Fibroblast of lung (primary cell): ENCODE measurements around the gene MMP3.

Experiments used
- EZH2 ChIP-seq: IDR thresholded peaks from 2 replicates; pipeline ENCODE4 v1.5.1; 2012; ENCODE audit warnings: low read length, control low read depth, mild to moderate bottlenecking; ENCODE audit errors: missing control alignments
- TF ChIP-seq, protein P1 (sequence below), 2 donors: IDR thresholded peaks in 1 of 2; conservative IDR thresholded peaks in 1 of 2; 1 replicate in 1 of 2; 2 replicates in 1 of 2; pipeline ENCODE4 v1.5.1; 2011 to 2012; ENCODE audit warnings: low read length in 2 of 2, control low read depth in 1 of 2, inconsistent platforms in 1 of 2, low read depth in 1 of 2, mild to moderate bottlenecking in 1 of 2

DNA sequence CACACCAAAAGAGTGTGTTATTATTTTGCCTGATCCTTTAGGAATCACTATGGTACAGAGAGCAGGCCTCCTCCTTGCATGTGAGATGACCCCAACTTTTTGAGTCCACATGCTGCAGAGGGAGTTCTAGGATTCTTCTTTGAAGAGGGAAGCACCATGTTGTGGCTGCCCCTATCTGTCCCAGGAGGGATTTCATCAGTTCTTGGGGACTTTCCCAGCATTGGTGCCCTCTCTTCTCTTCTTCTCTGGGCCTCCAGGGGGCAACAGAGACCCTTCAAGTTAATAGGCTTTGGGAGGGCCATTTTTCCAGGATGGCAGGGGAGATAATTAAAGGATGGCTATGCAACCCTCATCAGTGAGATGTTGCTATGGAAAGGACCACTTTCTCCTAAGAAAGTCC lies 49.0 kb downstream of the MMP3 start:
- TF ChIP-seq, protein P1, sequence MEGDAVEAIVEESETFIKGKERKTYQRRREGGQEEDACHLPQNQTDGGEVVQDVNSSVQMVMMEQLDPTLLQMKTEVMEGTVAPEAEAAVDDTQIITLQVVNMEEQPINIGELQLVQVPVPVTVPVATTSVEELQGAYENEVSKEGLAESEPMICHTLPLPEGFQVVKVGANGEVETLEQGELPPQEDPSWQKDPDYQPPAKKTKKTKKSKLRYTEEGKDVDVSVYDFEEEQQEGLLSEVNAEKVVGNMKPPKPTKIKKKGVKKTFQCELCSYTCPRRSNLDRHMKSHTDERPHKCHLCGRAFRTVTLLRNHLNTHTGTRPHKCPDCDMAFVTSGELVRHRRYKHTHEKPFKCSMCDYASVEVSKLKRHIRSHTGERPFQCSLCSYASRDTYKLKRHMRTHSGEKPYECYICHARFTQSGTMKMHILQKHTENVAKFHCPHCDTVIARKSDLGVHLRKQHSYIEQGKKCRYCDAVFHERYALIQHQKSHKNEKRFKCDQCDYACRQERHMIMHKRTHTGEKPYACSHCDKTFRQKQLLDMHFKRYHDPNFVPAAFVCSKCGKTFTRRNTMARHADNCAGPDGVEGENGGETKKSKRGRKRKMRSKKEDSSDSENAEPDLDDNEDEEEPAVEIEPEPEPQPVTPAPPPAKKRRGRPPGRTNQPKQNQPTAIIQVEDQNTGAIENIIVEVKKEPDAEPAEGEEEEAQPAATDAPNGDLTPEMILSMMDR (conservative IDR thresholded peaks at IDR 0.05 in 1 of 2, IDR thresholded peaks at IDR 0.05 in 1 of 2; ENCODE audit: low read depth in 1 of 2, low read length in 2 of 2), result peak; percentile 31 to 34
- no peak for TF ChIP-seq EZH2
